ENCODE results near the gene MT1E. TPM values are rescaled to one million over a fixed set of nuclear protein-coding genes. Genes with fewer than 3 reads are reported as not detected.
A peak's percentile ranks its signal among the peaks of the same experiment; 100 is the strongest.

MT1E gene
- total RNA-seq, 2 experiments from 2014 or later, result 22.1 to 23.3 TPM

GRCh38 chr16:56632848-56633365 is 7.3 kb downstream of the MT1E start:
- Mint-ChIP-seq H3K27me3 (peaks cover 66% of the 10 kb centered on the region), H3K27ac (no peak overlapping the region), H3K9me3 (no peaks in the 10 kb centered on the region), H3K4me3 (peak overlapping the region; percentile 38), H3K4me1 (ENCODE audit: low read depth) (peaks cover 20% of the 10 kb centered on the region), H3K36me3 (ENCODE audit: low read depth) (no peaks in the 10 kb centered on the region)
- intact Hi-C loops (cut with micrococcal nuclease), result no loop called here
- TF ChIP-seq CTCF (IDR thresholded peaks at IDR 0.05), result no peak
- POLR2A ChIA-PET, result interaction anchor here (0.6 to 0.7 kb wide), 2 partner anchors 12 to 29 kb away, joined by 3 read pairs; no protein-coding TSS in a partner anchor
- CTCF ChIA-PET, result no interaction called here
- ATAC-seq (no peak), DNase-seq (no peak)

DNA sequence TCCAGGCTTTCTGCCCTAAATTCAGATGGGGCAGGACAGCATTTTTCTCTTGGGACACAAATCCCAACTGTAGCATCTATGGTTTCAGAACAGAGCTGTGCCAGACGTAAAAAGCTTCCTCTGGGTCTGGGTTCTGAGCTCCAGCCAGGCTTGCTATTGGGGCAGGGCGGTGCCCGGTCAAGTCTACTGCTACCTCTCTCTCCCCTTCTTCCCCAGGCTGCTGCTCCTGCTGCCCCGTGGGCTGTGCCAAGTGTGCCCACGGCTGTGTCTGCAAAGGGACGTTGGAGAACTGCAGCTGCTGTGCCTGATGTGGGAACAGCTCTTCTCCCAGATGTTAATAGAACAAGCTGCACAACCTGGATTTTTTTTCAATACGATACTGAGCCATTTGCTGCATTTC is 8.0 kb downstream of the MT1E start:
- peaks cover 68% of the 10 kb centered on the region for H3K27me3 Mint-ChIP-seq
- no peak for TF ChIP-seq CTCF (IDR thresholded peaks at IDR 0.05)
- ATAC-seq (no peak), DNase-seq (no peak)
- H3K9me3 Mint-ChIP-seq, result no peaks in the 10 kb centered on the region
- no peak overlapping the region for H3K27ac Mint-ChIP-seq
- POLR2A ChIA-PET, result no interaction called here
- intact Hi-C loops (cut with micrococcal nuclease), result no loop called here
- CTCF ChIA-PET, result interaction anchor here (1.0 kb wide), 1 partner anchor 15 kb away, joined by 3 read pairs; no protein-coding TSS in a partner anchor
- H3K4me1 Mint-ChIP-seq (ENCODE audit: low read depth), result peaks cover 23% of the 10 kb centered on the region
- no peak overlapping the region for H3K4me3 Mint-ChIP-seq
- H3K36me3 Mint-ChIP-seq (ENCODE audit: low read depth), result no peaks in the 10 kb centered on the region

- no peak for DNase-seq
- no peak for TF ChIP-seq CTCF (IDR thresholded peaks at IDR 0.05)
- no peak for ATAC-seq
- intact Hi-C loops (cut with micrococcal nuclease), result no loop called here
- H3K27ac Mint-ChIP-seq, result no peak overlapping the region
- CTCF ChIA-PET, result interaction anchor here (1.0 kb wide), 1 partner anchor 13 kb away, joined by 3 read pairs; no protein-coding TSS in a partner anchor
- H3K9me3 Mint-ChIP-seq, result no peaks in the 10 kb centered on the region
- peaks cover 23% of the 10 kb centered on the region for H3K4me1 Mint-ChIP-seq (ENCODE audit: low read depth)
- H3K4me3 Mint-ChIP-seq, result peak overlapping the region; percentile 39
- H3K27me3 Mint-ChIP-seq, result peaks cover 79% of the 10 kb centered on the region
- H3K36me3 Mint-ChIP-seq (ENCODE audit: low read depth), result no peaks in the 10 kb centered on the region
- POLR2A ChIA-PET, result no interaction called here
Observed at GRCh38 chr16:56634715-56635440, 9.3 kb downstream of the MT1E start.

GRCh38 chr16:56635441-56635967 is 9.9 kb downstream of the MT1E start:
- ChIA-PET CTCF (interaction anchor here (2.6 kb wide), 1 partner anchor 10 kb away, joined by 6 read pairs; the partner anchor contains the start of gene MT1E), POLR2A (no interaction called here)
- H3K27ac Mint-ChIP-seq, result no peak overlapping the region
- peaks cover 23% of the 10 kb centered on the region for H3K4me1 Mint-ChIP-seq (ENCODE audit: low read depth)
- intact Hi-C loops (cut with micrococcal nuclease), result no loop called here
- H3K36me3 Mint-ChIP-seq (ENCODE audit: low read depth), result no peaks in the 10 kb centered on the region
- TF ChIP-seq CTCF (IDR thresholded peaks at IDR 0.05), result no peak
- peak; percentile 39 for DNase-seq
- ATAC-seq, result no peak
- H3K4me3 Mint-ChIP-seq, result peak overlapping the region; percentile 39
- peaks cover 83% of the 10 kb centered on the region for H3K27me3 Mint-ChIP-seq
- H3K9me3 Mint-ChIP-seq, result no peaks in the 10 kb centered on the region
